Activated effector memory CD4-positive, alpha-beta T cell treated with anti-CD3 and anti-CD28 coated beads, Interleukin-2, amount 50 U/mL, for 16 hours (primary cell): ENCODE results near the gene C14orf119.

Experiments used
- DNase-seq: peaks from one replicate; pipeline ENCODE4 v3.0.0-alpha.2; 2020

C14orf119 gene

DNA sequence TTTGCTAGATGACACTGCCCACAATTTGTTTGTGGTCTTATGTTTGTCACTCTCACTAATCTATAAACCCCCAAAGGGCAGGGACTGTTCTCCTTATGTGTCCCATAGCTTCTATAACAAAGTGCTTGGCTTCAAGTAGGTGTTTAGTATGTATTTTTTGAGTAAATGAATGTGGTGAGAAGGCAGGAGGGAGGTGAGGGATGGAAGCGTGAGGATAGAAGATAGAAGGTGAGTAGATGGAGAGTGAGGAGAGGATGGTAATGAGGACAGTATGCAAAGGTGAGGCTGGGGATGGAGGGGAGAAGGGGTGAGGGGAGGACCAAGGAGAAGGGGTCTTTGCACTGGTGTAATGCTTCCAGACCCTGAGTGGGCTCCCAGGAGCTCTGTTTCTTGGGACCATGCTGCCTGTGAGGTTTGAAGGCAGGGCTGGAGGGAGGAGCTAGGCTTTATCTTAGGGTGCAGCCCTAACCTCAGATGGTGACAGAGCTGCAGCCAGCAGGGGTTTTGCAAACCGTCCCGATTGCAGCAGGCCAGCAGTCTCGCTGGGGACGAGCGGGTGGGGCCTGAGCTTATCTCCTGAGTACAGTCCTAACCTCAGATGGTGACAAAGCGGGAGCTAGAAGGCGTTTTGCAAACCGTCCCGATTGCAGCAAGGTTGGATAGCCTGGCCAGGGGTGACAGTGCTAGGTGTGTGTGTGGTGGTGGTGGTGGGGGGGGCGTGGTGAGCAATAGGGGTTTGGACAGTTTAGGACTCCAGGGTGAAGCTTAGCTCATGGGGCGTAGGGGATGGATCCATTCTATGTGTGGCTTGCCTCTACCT, 17.3 kb downstream of the C14orf119 start:
- peak; percentile 50 for DNase-seq

DNA sequence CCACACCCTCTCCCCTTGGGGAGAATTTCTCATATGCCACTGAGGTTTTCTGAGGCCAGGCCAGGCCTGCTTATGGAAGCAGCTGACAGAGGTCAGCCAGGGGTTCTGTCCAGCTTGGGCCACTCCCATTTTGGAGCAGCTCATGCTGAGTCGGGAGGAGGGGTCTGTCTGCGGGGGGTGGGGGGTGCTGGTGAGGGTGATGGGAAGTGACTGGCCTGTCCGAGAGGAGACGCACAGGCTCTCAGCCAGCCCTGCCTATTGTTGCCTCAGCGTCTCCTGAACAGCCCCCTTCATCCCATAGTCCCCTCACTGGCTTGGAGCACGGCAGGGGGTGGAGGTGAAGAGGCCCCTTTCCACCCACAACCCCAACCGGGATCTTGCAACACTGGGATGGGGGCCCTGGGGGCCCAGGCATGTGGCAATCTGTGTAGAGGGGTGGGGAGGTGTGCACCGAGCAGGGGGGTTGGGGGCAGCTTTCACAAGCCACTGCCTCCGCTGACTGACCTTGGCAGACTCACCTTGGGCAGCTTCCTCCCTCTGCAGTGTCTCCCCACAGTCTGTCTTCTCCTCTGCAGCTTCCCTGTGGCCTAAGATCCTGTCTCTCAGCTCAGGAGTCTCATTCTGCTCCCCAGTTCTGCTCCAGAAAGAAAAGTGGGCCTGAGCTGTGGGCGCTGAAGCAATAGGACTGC, 18.3 kb downstream of the C14orf119 start:
- DNase-seq: peak; percentile 50

DNA sequence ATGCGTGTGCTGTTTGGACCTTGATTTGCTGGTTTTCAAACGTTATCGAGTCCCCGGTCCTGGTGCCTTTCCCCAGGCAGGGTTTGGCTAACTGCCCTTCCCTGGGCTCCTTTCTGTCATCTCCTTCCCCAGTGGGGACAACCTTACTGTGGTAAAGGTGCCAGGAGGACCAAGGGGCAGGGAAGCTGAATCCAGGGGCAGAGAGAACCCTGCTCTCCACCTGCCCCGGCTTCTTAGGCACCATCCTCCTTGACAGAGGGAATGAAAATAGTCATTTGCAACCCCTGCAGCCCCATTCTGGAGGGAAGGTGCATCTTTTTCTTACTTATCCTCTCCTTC, 18.8 kb downstream of the C14orf119 start:
- peak; percentile 38 for DNase-seq

DNA sequence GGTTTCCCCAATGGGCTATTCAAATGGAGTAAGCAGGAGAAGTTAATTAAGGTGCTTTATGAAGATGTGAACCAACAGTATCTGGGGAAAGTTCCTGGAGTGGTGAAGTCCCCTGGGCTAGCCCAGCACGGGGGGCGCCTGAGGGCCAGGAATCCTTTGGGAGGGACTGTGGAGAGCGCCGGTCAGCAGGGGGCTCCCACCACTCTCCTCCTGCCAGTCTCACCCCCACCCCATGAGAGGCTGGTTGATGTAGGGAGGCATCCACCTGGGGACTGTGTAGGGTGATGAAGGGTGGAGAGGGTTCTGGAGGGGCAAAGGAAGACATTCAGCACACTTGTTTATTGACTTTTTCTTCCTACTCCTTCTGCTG, 19.3 kb downstream of the C14orf119 start:
- DNase-seq: peak; percentile 36

DNA sequence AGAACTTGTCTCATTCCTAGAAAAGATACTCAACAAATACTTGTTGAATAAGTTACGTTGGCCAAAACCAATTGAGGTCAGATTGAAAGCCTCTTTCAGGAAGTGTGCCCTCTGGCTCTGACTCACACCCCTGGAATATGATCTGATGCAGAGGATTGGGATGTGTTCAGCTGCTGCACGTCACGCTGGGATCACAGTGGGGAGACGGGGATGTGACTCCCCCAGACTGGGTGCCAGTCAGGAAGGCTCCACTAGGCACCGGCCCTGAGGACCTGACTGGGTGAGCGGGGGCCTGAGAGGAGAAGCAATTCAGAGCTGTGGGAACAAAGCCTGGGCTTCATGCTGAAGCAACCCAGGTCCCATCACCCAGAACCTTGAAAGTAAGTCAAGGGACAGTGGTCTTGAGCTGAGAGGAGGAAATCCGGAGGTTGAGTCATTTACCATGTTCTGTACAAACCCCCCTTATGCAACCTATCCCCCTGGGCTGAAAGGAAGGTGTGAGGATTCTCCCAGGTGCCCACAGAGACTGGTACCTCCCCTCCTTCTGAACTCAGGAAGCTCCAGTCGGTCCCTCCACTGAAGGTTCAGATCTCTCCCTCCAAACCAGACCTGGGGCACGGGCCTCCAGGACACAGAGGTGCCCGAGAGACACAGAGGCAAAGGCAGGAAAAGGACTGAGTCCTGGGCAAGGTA, 19.9 kb downstream of the C14orf119 start:
- peak; percentile 48 for DNase-seq

DNA sequence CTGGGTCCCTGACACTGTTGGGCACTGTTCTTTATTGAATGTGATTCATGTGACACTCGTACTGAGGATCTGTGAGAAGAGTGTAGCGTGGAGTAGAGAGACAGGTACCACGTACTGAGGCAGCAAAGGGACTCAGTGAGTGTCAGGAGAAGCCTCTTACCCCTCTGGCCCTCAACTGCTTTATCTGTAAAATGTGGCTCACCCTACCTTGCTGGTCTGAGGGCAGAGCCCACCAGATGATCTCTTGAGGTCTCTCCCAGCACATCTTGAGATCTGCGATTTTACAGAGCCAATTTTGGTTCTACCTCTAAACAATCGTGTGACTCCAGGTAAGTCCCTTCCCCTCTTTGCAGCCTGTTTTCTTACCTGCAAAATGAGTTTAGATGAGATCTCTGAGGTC, 20.6 kb downstream of the C14orf119 start:
- DNase-seq: no peak

DNA sequence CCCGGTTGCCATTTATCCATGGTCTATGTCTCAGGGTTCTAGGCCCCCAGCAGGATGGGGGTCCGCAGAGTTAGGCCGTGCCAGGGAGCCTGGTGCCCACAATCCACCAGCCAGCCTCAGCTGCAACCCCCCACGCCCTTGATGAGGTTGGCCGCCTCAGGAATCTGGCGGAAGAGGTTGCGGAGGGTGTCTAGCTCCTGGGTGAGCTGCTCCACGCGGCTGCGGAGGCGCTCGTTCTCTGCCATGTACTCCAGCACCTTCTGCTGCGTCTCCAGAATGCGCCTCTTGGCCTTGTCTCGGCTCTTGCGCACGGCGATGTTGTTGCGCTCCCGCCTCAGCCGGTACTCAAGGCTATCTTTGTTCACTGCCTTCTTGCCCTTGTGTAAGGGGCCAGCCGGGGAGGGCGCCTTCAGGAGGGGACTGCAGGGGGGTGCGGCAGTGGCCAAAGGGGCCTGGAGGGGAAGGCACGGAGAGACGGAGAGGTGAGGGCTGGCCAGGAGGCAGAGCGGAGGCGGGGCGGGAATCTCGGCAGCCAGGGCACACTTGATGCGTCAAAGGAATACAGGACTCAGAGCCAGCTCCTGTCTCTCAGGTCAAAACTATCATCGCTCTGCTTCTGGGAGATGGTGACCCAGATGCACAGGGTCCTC, 22.2 kb downstream of the C14orf119 start:
- DNase-seq: no peak

DNA sequence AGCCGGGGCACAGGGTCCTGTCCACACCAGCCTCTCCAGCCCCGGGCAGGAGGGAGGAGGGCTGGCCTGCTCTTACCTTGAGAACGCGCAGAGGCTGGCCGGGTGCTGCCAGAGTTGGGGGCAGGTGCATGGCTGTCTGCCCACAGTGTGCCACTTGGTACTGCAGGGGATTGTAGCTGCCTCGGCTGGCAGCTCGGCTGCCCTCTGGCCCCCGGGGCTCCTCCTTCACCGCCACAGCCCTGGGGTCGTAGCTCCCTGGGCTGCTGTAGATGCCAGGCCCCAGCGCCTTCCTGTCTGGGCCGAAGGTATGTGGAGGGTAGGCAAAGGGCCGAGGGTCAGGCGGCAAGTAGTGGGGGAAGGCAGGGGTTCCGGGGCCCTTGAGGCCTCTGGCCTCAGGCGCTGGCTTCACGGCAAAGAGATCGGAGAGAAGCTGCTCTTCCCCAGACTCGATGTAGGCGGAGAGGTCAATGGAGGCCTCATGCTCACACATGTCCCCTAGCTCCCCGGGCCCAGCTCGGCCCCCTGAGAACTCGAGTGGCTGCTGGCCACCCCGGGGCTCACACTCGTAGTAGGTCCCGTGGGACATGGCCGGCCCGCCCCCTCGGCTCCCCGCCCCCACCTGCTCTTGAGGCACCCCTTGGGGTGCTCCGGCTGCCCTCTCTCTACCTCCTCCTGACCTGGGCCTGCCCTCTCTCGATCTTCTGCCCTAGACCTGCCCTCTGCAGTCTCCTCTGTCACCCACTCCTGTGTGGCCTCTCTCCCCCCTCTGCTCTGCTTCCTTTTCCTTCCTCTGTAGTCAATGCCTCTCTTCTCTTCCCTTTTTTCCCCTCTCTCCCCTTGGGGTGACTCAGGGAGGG, 23.4 kb downstream of the C14orf119 start, which contains the start of gene CEBPE:
Gene CEBPE, minus strand, starts transcription at position 750 of the 857 bp plus-strand sequence. Its CDS starts 164 bp downstream, at position 586.
- DNase-seq: no peak

DNA sequence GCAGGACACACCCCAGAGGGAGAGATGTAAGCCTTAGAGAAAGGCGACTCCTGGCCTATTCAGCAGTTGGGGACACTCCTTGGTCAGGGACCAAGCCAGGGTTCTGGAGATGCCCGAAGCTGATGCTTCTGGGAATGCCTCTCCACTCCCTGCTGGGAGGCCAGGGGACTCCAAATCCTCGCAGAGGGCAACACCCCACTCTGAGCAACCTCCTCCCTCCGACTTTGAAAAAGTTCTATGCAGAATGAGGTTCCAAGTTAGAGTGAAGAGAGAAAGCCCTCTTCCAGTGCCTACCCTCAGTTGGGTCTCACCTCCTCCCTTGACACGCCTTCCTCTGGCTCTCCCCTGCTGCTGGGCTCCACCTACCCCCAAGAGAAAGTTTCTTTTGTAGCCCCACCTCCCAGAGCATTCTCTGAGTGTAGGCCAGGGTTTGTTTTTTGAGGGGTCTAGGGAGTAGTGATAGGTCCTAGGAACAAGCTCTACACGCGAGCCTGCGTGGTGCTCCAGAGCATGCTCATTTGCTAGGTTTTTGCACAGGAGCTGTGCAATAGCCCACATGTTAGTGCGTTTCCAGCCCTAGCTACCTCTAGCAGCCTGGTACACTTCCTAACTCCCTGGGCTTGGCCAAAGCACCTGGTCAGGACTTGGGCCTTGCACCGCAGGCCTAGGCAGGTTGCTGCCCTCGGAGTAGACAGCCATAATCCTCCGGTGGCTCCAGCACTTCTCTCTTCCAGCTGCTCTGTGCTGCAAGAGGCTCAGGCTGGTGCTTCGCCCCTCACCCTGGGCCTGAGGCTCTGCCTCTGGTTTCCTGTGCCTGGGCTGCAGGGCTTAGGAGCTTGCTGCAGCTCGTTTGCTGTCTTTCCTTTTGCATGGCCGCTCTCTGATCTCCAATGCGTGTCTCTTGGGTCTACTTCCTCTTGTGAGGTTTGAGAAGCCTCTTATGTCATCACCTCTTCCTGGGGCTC, 24.3 kb downstream of the C14orf119 start:
- peak; percentile 67 for DNase-seq

DNA sequence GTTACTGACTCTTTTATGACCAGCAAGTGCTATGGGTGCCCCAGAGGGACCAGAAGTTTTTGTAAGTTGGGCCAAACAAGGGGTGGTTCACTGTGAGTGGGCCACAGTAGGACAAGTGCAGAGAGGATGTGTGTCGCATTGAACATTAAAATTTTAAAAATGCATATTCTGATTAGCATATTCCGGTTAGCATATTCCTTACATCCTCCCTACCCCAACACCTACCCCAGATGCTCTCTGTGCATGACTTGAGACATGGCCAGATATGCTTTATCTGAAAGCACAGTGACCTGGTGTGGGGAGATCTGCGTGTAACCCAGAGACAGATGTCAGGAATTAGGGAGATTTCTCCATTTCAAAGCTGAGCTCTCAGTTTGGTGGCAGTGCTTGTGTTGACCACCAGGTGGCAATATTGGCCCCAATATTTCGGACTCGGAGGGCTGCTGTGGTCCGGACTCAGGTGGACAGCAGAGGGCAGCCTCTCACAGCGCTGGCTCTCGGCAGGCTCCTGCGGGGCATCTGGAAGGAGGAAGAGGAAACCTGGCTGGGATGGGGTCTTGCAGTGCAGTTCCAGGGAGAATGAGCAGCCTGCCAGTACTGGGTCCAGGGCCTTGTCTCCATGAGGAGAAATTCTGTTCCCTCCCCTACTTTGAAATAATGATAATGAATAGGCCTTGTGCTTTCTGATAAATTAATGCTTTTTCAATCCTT, 25.4 kb downstream of the C14orf119 start:
- peak; percentile 92 for DNase-seq

DNA sequence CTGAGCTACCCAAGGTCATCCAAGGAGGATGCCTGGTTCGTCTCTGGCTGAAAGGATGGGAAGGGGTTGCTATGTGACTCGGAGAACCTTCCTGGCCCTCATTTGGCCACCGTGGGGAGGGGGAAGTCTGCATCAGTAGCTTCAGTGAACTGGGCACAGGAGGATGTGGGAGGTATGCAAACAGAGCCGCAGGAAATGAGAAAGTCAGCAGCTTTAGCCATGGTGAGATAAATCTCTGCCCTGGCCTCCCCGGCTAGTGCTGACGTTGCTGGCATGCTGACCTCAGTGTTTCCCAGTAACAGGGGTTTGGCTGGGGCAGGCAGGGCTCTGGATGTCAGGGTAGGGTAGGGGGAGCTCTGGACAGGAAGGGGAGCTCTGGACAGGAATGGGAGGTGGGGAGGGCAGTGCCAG, 26.1 kb downstream of the C14orf119 start:
- no peak for DNase-seq

DNA sequence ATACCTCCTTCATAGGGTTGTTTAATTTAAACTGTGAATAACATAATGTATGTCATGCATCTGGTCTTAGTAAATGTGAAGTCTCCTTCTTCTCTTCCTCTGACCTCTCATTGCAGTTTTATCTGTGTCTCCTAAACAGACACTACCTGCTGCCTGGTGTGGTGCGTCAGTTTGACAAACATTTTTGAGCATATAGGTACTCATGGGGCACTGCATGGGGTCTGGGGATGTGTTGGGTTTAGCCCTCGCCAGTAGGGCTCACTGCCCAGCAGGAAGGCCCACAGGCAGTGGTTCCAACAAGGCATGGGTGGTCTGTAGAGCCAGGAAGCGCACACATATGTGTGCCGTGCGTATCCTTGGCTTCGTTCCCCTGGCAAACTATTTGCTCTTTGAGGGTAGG, 26.8 kb downstream of the C14orf119 start:
- no peak for DNase-seq

DNA sequence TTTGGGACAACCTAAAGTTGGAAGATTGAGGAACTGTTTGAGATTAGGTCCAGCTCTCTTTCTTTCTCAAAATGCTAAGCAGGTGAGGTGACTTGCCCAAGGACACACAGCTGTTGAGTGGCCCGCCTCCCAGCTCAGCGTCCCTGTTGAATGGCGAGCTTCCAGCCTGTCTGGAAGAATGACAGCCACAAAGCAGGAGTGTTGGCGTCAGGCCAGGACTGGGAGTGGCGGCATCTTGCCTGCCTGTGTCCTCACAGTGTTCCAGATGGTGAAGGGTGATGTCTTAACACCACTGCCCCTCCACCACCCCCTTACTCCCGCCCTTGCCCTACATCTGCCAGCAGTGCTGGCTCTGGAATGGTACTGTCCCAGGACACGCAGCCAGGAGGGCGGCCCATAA, 28.1 kb downstream of the C14orf119 start:
- no peak for DNase-seq

DNA sequence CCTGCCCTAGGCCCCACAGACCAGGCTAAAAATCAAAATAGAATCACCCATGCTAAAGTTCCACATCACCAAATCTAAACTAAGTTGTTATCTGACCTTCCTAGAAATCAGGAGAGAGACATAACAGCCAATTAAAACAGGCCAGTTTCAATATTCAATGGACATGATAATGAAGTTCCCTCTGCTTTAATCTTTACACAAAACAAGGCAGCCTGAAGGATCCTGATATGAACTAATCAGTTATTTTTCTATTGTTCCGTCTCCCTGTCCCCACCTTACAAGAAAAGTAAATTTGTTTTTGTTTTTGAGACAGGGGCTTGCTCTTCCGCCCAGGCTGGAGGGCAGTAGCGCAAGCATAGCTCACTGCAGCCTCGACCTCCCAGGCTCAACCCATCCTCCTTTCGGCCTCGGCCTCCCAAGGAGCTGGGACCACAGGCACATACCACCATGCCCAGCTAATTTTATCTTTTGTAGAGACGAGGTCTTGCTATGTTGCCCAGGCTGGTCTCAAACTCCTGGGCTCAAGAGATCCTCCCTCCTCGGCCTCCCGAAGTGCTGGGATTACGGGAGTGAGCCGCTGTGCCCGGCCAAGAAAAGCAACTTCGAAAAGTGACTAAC, 29.1 kb downstream of the C14orf119 start:
- DNase-seq: no peak

DNA sequence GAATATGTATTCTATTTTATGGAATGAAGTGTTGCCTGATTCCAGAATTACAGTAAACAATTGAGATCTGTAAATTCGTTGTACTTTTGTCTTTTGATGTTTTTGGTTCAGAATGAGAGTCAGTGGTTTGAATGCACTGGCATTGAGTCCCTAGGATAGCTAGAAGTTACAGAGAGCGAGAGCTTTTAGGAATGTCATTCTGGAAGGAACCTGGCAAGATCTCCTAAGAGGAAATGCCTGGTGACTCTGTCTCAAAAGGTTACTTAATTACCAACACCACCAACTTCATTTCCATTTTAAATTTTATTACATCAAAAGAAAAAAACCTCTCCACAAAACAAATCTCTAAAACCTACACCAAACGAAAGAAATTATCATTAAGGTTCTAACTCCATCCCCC, 29.7 kb downstream of the C14orf119 start:
- no peak for DNase-seq

DNA sequence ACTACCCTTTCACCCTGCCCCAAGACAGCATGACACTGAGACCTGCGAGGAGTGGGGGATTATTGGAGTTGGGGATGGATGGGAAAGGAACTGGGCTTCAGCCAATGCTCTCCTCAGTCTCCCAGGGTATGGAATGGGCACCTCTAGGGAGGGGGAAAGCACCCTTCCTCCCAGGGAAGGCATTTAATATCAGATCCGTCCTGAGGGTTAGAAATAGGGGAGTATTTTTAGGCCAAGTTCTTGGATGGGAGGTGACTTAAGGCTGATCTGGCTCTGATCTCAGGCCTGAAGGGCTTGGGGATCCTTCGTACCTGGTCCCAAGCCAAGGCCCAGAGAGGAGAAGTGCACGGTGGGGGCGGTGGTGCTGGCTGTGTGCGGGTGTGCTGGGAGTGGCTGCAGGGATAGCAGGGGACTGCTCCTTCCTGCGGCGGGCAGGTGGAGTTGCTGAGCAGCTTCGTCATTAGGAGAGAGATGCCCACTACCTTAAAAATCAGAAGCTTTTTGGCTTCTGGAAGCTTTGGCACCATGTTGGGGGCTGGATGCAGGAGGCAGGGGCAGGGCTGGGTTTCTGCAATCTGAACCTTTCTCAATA, 30.7 kb downstream of the C14orf119 start:
- no peak for DNase-seq

DNA sequence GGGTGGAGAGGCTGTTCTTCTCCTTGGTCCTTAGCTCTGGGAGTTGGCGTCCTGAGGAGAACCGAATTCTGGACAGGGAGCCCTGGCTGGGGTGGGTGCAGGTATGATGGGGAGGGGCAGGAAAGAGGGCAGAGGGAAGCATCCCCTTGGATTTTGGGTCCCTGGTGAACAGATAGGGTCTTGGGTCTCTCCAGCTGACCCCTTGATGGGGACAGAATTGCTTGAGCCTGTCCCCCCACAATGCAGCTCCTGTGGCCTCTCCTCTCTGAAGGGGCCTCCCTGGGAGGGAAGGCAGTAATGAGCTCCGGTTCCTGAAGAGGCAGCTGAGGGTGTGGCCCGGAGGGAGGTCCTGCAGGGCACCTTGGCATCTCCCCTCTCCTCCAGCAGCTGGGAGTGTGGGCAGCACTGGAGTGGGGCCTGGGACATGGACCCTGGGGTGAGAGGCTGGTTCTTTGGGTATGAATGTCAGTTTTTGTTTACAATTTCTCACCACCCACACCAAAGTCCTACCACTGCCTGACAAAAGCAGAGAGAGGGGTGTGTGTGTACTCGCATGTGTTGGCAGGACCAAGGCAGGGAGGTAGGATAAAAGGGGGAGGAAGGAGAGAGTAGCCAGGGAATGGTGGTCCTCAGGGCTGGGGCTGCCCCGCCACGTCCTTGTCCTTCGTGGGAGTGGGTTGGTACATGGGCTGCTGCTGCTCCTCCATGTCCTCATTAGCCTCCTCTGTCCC, 31.4 kb downstream of the C14orf119 start:
- DNase-seq: no peak

DNA sequence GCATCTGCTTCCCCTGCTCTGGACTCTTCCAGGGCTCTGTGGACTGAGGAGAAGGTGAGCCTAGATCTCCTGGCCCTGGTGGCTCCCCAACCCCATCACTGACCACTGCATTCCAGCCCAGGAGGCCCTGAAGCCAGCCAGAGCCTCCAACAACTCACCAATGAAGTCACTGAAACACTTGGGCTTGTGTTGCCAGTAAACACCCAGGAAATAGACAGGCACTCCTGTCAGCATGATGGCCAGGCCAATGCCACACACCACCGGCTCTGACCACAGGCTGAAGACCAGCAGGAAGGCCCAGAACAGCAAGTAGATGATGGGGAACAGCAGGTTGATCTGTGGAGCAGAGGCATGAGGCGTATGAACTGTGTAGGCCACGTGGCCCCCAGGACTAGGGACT, 32.6 kb downstream of the C14orf119 start:
- DNase-seq: no peak
